Testis (tissue), 2 donors: ENCODE data around the gene FIGNL2.
"Not testable (repeated sequence)": the region's sequence is repeated elsewhere in the genome, so short reads cannot be mapped to it uniquely, and the experiment has no call there.

Experiments
- CTCF ChIP-seq, 3 experiments: fragments of 450-650 bp in 2 of 3; fragments of 200-600 bp in 1 of 3; sonication (generic) in 1 of 3; IDR thresholded peaks; one replicate each; pipeline ENCODE4 v1.5.1; 2016 to 2019; ENCODE audit warnings: antibody characterized with exemption in 3 of 3, mild to moderate bottlenecking in 2 of 3, moderate library complexity in 1 of 3
- POLR2A ChIP-seq: fragments of 450-650 bp; IDR thresholded peaks from one replicate; pipeline ENCODE4 v1.6.1; 2017; ENCODE audit warnings: antibody characterized with exemption, mild to moderate bottlenecking, moderate library complexity

- not testable (repeated sequence) for TF ChIP-seq CTCF (IDR thresholded peaks at IDR 0.05); POLR2A
Measured at GRCh38 chr12:51798051-51798450, 50.5 kb downstream of the FIGNL2 start.
